CD1c-positive myeloid dendritic cell (primary cell): ENCODE data around the gene SLC15A2.
"Not testable (repeated sequence)": the region's sequence is repeated elsewhere in the genome, so short reads cannot be mapped to it uniquely, and the experiment has no call there.

ENCODE experiments used
- DNase-seq: peaks from one replicate; pipeline ENCODE4 v3.0.0-alpha.2; 2016; ENCODE audit errors: extremely low spot score

SLC15A2 gene

GRCh38 chr3:121926380-121926779, 32.2 kb downstream of the SLC15A2 start:
- DNase-seq = no peak

- not testable (repeated sequence) for DNase-seq
Observed at GRCh38 chr3:121938141-121938855, 44.1 kb downstream of the SLC15A2 start.

DNA sequence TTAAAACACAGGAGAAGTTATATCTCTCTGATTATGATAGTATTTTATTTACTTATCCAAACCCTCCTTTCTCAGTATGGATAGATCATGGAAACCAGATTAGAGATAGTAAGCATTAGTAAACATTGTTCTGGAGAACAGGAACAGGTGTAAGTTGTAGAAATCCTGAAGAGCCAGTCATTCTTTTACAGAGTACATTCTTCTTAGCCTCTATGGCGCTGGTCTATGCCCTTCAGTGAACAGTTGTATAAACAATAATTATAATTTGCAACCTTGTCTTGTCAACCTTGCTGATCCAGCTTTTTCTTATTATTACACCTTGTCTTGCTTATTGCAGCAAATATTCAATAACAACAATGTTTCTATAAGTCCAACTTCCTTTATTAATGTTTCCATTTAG, 47.4 kb downstream of the SLC15A2 start:
- no peak for DNase-seq

DNA sequence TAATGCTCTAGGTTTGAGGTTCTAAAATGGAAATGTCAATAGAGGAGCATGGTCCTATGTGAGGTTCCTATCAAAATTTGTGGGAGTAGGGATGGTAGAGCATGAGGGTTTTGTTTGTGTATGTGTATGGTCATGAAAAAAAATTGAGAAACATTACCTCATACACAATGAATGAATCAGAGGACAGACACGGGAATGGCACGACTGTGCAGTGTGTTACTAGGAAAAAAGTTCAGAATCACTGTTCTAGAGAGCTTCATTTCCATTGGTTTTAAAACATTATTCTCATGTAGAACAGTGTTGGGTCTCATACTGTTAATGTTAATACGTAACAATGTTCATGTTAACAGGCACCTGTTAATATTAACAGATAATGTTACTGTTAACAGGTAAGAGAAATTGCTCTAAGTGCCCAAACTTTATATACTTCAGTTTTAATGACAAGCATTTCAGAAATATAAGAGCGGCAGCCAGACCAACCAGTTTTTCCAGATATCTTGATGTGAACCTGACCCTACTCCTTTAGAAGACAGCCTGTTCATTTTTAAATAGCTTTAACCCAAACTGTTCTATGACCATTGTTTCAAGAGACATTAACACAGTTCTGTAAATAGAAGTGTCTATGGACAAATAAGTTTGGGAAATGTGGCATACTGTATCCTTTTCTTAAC, 48.0 kb downstream of the SLC15A2 start:
- DNase-seq = no peak

GRCh38 chr3:121943431-121943830, 49.2 kb downstream of the SLC15A2 start:
- no peak for DNase-seq

GRCh38 chr3:121948641-121949040, 54.4 kb downstream of the SLC15A2 start:
- DNase-seq = no peak

GRCh38 chr3:121951291-121951919, 57.2 kb downstream of the SLC15A2 start:
- DNase-seq = no peak

- no peak for DNase-seq
Observed at GRCh38 chr3:121956363-121956762, 62.2 kb downstream of the SLC15A2 start.

DNA sequence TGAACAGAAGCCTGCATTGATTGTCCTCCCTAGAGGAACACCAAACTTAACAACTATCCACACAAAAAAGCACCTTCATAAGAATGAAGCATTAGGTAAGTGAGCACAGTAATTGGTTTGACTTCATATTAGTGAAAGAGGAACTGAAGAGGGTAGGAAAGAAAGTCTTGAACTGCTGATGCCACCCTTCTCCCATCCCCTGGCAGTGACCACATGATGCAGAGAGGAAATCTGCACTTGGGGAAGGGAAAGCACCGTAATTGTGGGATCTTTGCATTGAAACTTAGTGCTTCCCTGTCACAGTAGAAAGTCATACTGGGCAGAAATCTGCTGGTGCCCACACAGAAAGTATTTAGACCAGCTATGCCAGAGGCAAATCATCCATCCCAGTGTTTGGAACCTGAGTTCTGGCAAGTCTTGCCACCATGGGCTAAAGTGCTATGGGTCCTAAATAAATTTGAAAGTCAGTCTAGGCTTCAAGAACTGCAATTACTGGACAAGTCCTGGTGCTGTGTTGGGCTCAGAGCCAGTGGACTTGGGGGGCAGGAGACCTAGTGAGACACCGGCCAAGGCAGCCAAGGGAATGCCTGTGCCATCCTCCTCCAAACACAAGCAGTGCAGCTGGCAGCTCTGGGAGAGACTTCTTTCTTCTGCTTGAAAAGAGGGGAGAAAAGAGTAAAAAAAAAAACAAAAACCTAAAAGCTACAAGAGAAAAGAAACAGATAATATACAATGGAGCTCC, 63.6 kb downstream of the SLC15A2 start:
- peak; percentile 90 for DNase-seq

- DNase-seq = peak; percentile 86
Observed at GRCh38 chr3:121958801-121959200, 64.6 kb downstream of the SLC15A2 start.

- no peak for DNase-seq
Observed at GRCh38 chr3:121961283-121961682, 67.1 kb downstream of the SLC15A2 start.

GRCh38 chr3:121962443-121962842, 68.2 kb downstream of the SLC15A2 start:
- DNase-seq = no peak

GRCh38 chr3:121963608-121964007, 69.4 kb downstream of the SLC15A2 start:
- no peak for DNase-seq

- no peak for DNase-seq
Observed at GRCh38 chr3:121969631-121970030, 75.4 kb downstream of the SLC15A2 start.

DNA sequence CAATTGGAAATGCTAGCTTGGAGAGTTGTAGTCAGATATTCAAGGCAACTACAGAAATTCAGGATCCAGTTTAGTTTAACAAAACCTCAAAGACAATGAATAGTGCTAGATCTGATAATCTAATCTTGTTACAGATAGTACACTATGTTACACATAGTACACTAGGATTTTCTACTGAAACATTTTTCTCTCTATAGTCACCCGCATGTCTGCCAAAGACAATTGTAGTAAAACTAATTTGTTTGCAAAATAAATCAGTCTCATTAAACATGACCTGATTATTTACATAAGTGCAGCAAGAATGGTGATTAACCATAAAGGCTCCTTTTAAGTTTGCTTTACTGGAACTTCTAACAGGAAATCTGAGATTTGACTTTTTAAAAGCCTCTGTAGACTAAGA, 75.8 kb downstream of the SLC15A2 start:
- DNase-seq = no peak

- no peak for DNase-seq
Observed at GRCh38 chr3:121974601-121975111, 80.5 kb downstream of the SLC15A2 start.

DNA sequence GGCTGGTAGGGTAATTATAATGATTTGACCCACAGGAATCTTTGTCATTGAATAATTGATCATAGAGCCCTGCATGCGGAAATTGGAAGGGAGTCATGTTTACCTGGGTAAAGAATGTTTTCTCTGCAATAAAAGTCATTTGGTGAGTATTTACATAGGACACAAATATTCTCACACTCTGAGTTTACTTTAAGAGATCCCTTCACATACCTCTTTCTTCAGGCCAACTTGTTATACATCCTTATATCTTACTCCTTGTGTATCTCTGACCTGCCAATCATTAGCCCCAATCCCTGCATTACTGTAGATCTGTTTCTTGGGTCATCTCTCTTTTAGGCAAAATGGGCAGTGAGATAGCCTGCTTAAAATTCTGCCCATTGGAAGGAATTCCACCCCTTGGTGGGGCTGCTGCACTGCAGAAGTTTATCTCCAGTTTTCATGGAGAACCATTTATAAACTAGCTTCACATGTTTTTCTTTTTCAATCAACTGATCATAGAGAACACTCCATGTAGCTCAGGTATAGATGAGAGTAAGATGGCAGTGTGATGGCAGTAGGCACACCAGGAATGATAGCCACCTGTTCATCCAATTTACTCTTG, 81.6 kb downstream of the SLC15A2 start:
- peak; percentile 31 for DNase-seq

GRCh38 chr3:121976727-121977126, 82.5 kb downstream of the SLC15A2 start:
- DNase-seq = no peak

DNA sequence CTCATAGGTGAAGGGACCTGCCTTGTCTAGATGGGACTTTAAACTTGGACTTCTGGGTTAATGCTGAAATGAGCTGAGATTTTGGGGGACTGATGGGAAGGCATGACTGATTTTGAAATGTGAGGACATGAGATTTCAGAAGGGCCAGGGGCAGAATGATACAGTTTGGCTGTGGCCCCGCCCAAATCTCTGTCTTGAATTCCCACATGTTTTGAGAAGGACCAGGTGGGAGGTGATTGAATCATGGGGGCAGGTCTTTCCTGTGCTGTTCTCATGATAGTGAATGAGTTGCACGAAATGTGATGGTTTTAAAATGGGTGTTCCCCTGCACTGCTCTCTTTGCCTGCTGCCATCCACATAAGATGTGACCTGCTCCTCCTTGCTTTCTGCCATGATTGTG, 85.0 kb downstream of the SLC15A2 start:
- DNase-seq = no peak

DNA sequence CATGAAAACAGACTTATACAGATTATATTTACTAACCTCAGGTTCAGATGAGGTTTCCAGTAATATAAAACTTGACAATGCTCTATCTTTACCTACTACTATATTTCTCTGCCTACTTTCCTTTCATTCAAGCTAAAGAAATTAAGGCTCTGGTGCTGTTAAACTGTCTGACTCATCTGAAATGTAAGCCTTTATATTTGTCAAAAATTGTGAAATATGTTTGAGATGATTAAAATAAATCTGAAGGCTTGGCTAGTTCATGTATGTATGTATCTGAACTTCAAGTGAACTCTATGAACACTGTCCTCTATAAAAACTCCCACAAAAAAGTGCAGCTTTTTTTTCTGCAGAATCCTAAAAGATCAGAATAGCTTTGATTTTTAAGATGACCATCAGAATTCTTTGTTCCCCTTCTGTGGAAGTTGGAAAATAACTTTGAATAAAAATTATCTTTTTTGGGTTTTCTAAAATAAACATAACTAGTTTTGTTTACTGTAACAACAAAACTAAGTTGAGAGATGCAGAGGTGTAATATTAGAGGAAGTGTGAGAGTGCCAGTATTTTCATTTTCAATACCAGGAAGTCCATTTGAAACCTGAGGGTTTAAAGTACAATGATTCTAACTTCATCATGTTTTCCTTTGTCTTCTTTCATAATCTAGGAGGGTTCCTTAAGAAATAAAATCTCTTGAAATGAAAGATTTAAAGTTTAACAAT, 85.7 kb downstream of the SLC15A2 start:
- DNase-seq = peak; percentile 46

GRCh38 chr3:121980450-121980796, 86.2 kb downstream of the SLC15A2 start:
- no peak for DNase-seq
